Ovary (tissue), 9 donors: Measurements from ENCODE around the gene YIF1A. TPM values are rescaled to one million over a fixed set of nuclear protein-coding genes. Genes with fewer than 3 reads are reported as not detected.
A peak's percentile ranks its signal among the peaks of the same experiment; 100 is the strongest.

Source experiments
- DNase-seq, 5 donors: peaks; one replicate each; pipeline ENCODE4 v3.0.0-alpha.2; 2019 to 2020
- H3K27ac ChIP-seq, 2 donors: fragments of 200-600 bp; one replicate each; pipeline versions ENCODE4 v1.5.1 to v1.8.0; 2019 to 2022
- H3K27me3 ChIP-seq: fragments of 200-600 bp; one replicate; pipeline ENCODE4 v1.8.0; 2022
- H3K36me3 ChIP-seq: fragments of 200-600 bp; sonication (generic); one replicate; pipeline ENCODE4 v1.5.1; 2019
- H3K4me1 ChIP-seq: one replicate; pipeline ENCODE4 v1.8.1; 2013; ENCODE audit warnings: mild to moderate bottlenecking, moderate library complexity; ENCODE audit not compliant: insufficient read depth
- H3K4me3 ChIP-seq: fragments of 200-600 bp; sonication (generic); one replicate; pipeline ENCODE4 v1.5.1; 2017
- H3K9me3 ChIP-seq, 2 donors: fragments of 200-600 bp in 1 of 2; sonication (generic) in 1 of 2; one replicate each; pipeline versions ENCODE4 v1.5.1 to v1.8.1; 2013 to 2019; ENCODE audit warnings: mild to moderate bottlenecking in 1 of 2, moderate library complexity in 1 of 2
- EP300 ChIP-seq: sonication (generic); formaldehyde crosslinking; IDR thresholded peaks from one replicate; pipeline ENCODE4 v1.6.1; 2017; ENCODE audit warnings: antibody characterized with exemption
- POLR2A ChIP-seq: fragments of 450-650 bp; IDR thresholded peaks from one replicate; pipeline ENCODE4 v1.6.1; 2017; ENCODE audit warnings: antibody characterized with exemption, mild to moderate bottlenecking, moderate library complexity
- WGBS, 3 donors: extraction: QIAGEN DNeasy Blood & Tissue Kit in 1 of 3; methylation state at CpG; one replicate each; pipeline versions ENCODE4 v1.1.5 to v1.1.7; 2013 to 2017; 5-methylcytosine and 5-hydroxymethylcytosine counted together
- intact Hi-C, 4 donors: fragments of 100-400 bp; cut with DNase I; formaldehyde crosslinking; loops; one replicate each; pipeline versions ENCODE4 v1.11.0 to v1.15.1; 2022 to 2023
- polyA plus RNA-seq, 2 donors: library from polyadenylated mRNA; stranded (reverse); fragments of 200-250 nt in 1 of 2; fragments of 350-450 nt in 1 of 2; fragmentation: Illumina TruSeq in 1 of 2; extraction: RNeasy Lipid Tissue Mini Kit (QIAGEN cat#74804) in 1 of 2; gene quantifications; one replicate each; pipeline ENCODE4 v1.2.3, GENCODE V29; 2013 to 2014
- total RNA-seq, 7 donors: library from RNA; depleted of rRNA in 2 of 7; stranded (reverse); fragments of >200 nt in 2 of 7; fragmentation: NEBNext Ultra II Directional in 3 of 7; extraction: Animal tissue kit (Norgen Biotek cat#: 25700) in 3 of 7; gene quantifications; one replicate each; pipeline versions ENCODE4 v1.1.0 to v1.2.4, GENCODE V29; 2016 to 2023
- TF ChIP-seq, protein P1 (sequence below), 3 donors: fragments of 450-650 bp in 2 of 3; fragments of 200-600 bp in 1 of 3; IDR thresholded peaks; one replicate each; pipeline versions ENCODE4 v1.5.1 to v1.8.0; 2016 to 2022; ENCODE audit warnings: antibody characterized with exemption in 3 of 3, mild to moderate bottlenecking in 1 of 3
- donor health status: DM: no; HTN: no; CAD: no; lungs with moderate emphysema.
- donor health status: DM: no; HTN: no; CAD: no.
- donor health status: Bipolar disorder and iron deficiency.
- donor health status: DM: yes; HTN: yes; CAD: no.
- donor health status: DM: no; HTN: no; CAD: no.
- donor health status: DM: yes; HTN: yes; CAD: no.

Gene YIF1A
- total and polyA plus RNA-seq, 9 donors = 39.3 to 91.0 (median 64.2) TPM

DNA sequence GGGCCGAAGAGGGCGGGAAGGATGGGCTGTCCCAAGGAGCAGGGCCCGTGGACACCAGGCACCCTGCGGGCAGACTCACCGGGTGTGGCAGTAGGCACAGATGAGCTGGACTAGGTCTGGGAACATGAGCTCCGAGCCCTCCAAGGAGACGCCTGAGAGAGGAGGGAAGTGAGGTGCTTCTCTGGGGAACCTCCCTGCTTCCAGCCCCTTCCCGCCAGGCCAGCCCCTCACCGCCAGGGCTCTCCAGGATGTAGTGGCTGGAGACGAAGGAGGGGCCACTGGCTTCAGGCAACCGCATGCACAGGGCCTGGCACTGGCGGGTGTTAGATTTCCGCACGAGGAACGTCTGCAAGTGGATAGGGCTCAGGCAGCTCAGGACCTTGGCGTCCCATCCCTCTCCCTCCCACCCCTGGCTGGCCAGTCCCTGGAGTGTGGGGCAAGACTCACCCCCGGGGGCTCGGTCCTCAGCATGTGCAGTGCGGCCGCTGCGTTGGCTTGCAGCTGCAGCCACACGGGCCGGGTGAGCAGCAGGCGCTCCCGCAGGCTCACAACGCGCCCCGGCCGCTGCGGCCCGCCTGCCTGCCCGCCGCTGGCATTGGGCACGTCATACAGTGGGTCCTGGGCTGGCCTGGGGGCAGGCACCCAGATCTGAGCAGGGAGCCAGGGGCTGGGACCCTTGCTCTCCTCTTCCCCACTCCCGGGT is 46.7 kb upstream of the YIF1A start:
- no peak for TF ChIP-seq EP300
- TF ChIP-seq POLR2A = no peak
- TF ChIP-seq, protein P1, sequence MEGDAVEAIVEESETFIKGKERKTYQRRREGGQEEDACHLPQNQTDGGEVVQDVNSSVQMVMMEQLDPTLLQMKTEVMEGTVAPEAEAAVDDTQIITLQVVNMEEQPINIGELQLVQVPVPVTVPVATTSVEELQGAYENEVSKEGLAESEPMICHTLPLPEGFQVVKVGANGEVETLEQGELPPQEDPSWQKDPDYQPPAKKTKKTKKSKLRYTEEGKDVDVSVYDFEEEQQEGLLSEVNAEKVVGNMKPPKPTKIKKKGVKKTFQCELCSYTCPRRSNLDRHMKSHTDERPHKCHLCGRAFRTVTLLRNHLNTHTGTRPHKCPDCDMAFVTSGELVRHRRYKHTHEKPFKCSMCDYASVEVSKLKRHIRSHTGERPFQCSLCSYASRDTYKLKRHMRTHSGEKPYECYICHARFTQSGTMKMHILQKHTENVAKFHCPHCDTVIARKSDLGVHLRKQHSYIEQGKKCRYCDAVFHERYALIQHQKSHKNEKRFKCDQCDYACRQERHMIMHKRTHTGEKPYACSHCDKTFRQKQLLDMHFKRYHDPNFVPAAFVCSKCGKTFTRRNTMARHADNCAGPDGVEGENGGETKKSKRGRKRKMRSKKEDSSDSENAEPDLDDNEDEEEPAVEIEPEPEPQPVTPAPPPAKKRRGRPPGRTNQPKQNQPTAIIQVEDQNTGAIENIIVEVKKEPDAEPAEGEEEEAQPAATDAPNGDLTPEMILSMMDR (IDR thresholded peaks at IDR 0.05) = no peak

DNA sequence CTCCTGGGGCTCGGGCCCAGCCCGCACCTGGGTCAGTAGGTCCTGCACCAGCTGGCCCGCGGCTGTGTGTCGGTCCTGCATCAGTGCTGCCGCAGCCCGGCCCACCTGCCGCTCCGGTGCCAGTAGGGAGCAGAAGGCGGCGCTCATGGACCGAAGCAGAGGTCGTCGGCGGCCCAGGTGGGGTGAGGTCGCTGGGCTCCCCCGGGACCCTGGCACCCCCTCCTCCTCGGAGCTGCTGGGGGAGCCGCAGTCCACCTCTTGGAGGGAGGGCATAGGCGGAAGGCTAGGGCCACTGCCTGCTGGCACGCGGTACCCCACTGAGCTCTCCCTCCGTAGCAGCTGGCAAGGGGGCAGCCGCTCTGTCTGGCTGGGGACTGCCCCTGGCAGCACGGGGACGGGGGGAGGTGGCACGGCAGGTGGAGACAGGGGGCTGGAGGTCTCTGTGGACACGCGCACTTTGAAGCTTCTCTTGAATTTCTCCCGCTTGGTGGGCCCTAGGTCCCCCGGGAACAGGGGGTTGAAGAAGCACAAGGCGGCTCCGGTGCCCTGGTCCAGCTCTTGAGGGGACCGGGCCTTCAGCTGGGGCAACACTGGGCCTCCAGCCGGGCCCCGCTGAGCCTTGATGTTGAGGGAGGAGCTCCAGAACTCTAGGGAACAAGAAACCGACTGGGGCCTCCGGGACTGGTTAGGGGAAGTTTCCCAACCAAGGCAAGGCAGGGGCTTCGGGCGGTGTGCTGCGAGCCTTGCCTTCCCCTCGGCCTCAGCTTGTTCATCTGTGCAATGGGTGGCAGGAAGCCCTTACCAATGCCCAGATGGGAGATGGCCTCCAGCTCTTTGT is 45.9 kb upstream of the YIF1A start:
- H3K4me3 ChIP-seq = no peak overlapping the region
- H3K4me1 ChIP-seq = peaks cover 13% of the 10 kb centered on the region
- peak in 2 of 5 donors; percentile 31 to 41 for DNase-seq
- no peak for TF ChIP-seq EP300
- TF ChIP-seq, protein P1 (IDR thresholded peaks at IDR 0.05) = no peak
- no peak for TF ChIP-seq POLR2A
- intact Hi-C loops = loop anchor here in 1 of 4 donors (10.0 kb wide), 1 partner anchor 50 kb away; the partner anchor contains the start of gene YIF1A
- H3K36me3 ChIP-seq = no peaks in the 10 kb centered on the region
- no peaks in the 10 kb centered on the region for H3K27me3 ChIP-seq
- 77 to 80% (median 78%) methylated on average over 41 to 42 of the region's 42 CpGs for WGBS, 3 donors
- no peak overlapping the region for H3K27ac ChIP-seq
- H3K9me3 ChIP-seq = no peaks in the 10 kb centered on the region

More for the DNA sequence above, 46.7 kb upstream of the YIF1A start:
- peak overlapping the region in 1 of 2 donors; percentile 5 for H3K27ac ChIP-seq
- peaks cover 13% of the 10 kb centered on the region for H3K4me1 ChIP-seq
- intact Hi-C loops = loop anchor here in 1 of 4 donors (10.0 kb wide), 1 partner anchor 51 kb away; the partner anchor contains the start of gene YIF1A
- no peaks in the 10 kb centered on the region for H3K36me3 ChIP-seq
- H3K9me3 ChIP-seq = no peaks in the 10 kb centered on the region
- H3K4me3 ChIP-seq = peak overlapping the region; percentile 44
- peak in 2 of 5 donors; percentile 32 to 47 for DNase-seq
- no peaks in the 10 kb centered on the region for H3K27me3 ChIP-seq
- WGBS, 3 donors = 5 to 10% (median 7%) methylated on average over 28 to 35 of the region's 35 CpGs

GRCh38 chr11:66333896-66334604 is 45.1 kb upstream of the YIF1A start:
- DNase-seq = peak in 2 of 5 donors; percentile 28 to 34
- no peaks in the 10 kb centered on the region for H3K36me3 ChIP-seq
- 82 to 88% (median 87%) methylated on average over 29 of the region's 29 CpGs for WGBS, 3 donors

More at GRCh38 chr11:66333896-66334604, 45.1 kb upstream of the YIF1A start:
- H3K9me3 ChIP-seq = no peaks in the 10 kb centered on the region
- no peak overlapping the region for H3K4me3 ChIP-seq
- no peak overlapping the region for H3K27ac ChIP-seq
- intact Hi-C loops = loop anchor here in 1 of 4 donors (10.0 kb wide), 1 partner anchor 49 kb away; the partner anchor contains the start of gene YIF1A
- TF ChIP-seq, protein P1 (IDR thresholded peaks at IDR 0.05) = no peak
- no peak for TF ChIP-seq EP300
- no peak for TF ChIP-seq POLR2A
- H3K27me3 ChIP-seq = no peaks in the 10 kb centered on the region
- H3K4me1 ChIP-seq = peaks cover 13% of the 10 kb centered on the region
